Stimulated activated CD4-positive, alpha-beta T cell treated with anti-CD3 and anti-CD28 coated beads, Interleukin-4, amount 100 ng/mL, for 4 hours (primary cell): ENCODE measurements around the gene IP6K1.
"Not testable (repeated sequence)": the region's sequence is repeated elsewhere in the genome, so short reads cannot be mapped to it uniquely, and the experiment has no call there.

Experiments
- DNase-seq, 2 experiments: peaks; one replicate each; pipeline ENCODE4 v3.0.0-alpha.2; 2020

Gene IP6K1

GRCh38 chr3:49786357-49787181 is at the start of gene IP6K1:
Gene IP6K1 (minus strand): TSS chr3:49786542. CDS start chr3:49748040, 38,502 bp downstream.
- DNase-seq = peak; percentile 98 to 100

- DNase-seq = no peak
Measured at GRCh38 chr3:49831341-49831740, 45.0 kb upstream of the IP6K1 start.

- no peak for DNase-seq
Measured at GRCh38 chr3:49826016-49826415, 39.7 kb upstream of the IP6K1 start.

- not testable (repeated sequence) for DNase-seq
Measured at GRCh38 chr3:49823131-49823530, 36.8 kb upstream of the IP6K1 start.

GRCh38 chr3:49813497-49814174 is 27.3 kb upstream of the IP6K1 start, which contains the start of gene UBA7:
Gene UBA7 (minus strand): TSS chr3:49813953. CDS start chr3:49813787, 166 bp downstream.
- DNase-seq = peak; percentile 5 to 17

- DNase-seq = no peak
Measured at GRCh38 chr3:49812916-49813496, 26.7 kb upstream of the IP6K1 start.

- no peak for DNase-seq
Measured at GRCh38 chr3:49807431-49808114, 21.2 kb upstream of the IP6K1 start.

- DNase-seq = no peak
Measured at GRCh38 chr3:49806850-49807249, 20.5 kb upstream of the IP6K1 start.

GRCh38 chr3:49805897-49806701 is 19.8 kb upstream of the IP6K1 start:
- peak in 1 of 2 experiments; percentile 9 for DNase-seq

GRCh38 chr3:49805367-49805782 is 19.0 kb upstream of the IP6K1 start:
- DNase-seq = no peak

GRCh38 chr3:49804141-49805041 is 18.0 kb upstream of the IP6K1 start:
- no peak for DNase-seq

- peak; percentile 19 to 40 for DNase-seq
Measured at GRCh38 chr3:49803465-49804140, 17.3 kb upstream of the IP6K1 start.

- DNase-seq = peak; percentile 82 to 83
Measured at GRCh38 chr3:49802719-49803464, 16.6 kb upstream of the IP6K1 start, which contains the start of gene INKA1. Gene INKA1 (plus strand): TSS chr3:49803261. CDS start chr3:49803393, 132 bp downstream.

GRCh38 chr3:49801160-49801559 is 14.8 kb upstream of the IP6K1 start:
- DNase-seq = no peak

- DNase-seq = no peak
Measured at GRCh38 chr3:49799761-49800160, 13.4 kb upstream of the IP6K1 start, which contains the start of gene CDHR4. Gene CDHR4 (minus strand): TSS chr3:49799873. CDS start chr3:49799812, 61 bp downstream.

GRCh38 chr3:49799105-49799504 is 12.8 kb upstream of the IP6K1 start:
- DNase-seq = no peak

GRCh38 chr3:49794926-49795905 is 8.9 kb upstream of the IP6K1 start:
- no peak for DNase-seq

- no peak for DNase-seq
Measured at GRCh38 chr3:49794431-49794830, 8.1 kb upstream of the IP6K1 start.
